Thoracic aorta (tissue), 2 donors: ENCODE results near the gene TIMELESS. TPM values are rescaled to one million over a fixed set of nuclear protein-coding genes. Genes with fewer than 3 reads are reported as not detected.

Source experiments
- ATAC-seq: fragments of 150-250 bp; one replicate; pipeline ENCODE4 v1.8.0; 2017; ENCODE audit warnings: low read depth; ENCODE audit not compliant: insufficient number of reproducible peaks, low FRiP score
- DNase-seq: peaks from one replicate; pipeline ENCODE4 v3.0.0-alpha.2; 2020; ENCODE audit warnings: low spot score
- H3K27ac ChIP-seq, 2 donors: fragments of 200-600 bp; sonication (generic); 1 replicate in 1 of 2; 2 replicates in 1 of 2; pipeline ENCODE4 v1.5.1; 2016; ENCODE audit warnings: mild to moderate bottlenecking in 2 of 2, moderate library complexity in 2 of 2
- H3K27me3 ChIP-seq: fragments of 200-600 bp; sonication (generic); replicated peaks from 2 replicates; pipeline ENCODE4 v1.6.0; 2016; ENCODE audit warnings: mild to moderate bottlenecking; ENCODE audit not compliant: insufficient read depth
- H3K36me3 ChIP-seq: fragments of 200-600 bp; sonication (generic); one replicate; pipeline ENCODE4 v1.5.1; 2016
- H3K4me1 ChIP-seq, 2 donors: fragments of 200-600 bp; sonication (generic); 1 replicate in 1 of 2; 2 replicates in 1 of 2; pipeline versions ENCODE4 v1.5.1 to v1.6.0; 2016; ENCODE audit warnings: low read depth in 2 of 2, mild to moderate bottlenecking in 1 of 2; ENCODE audit not compliant: control insufficient read depth in 1 of 2
- H3K4me3 ChIP-seq: fragments of 200-600 bp; sonication (generic); 2 replicates; pipeline ENCODE4 v1.5.1; 2016; ENCODE audit warnings: mild to moderate bottlenecking
- H3K9me3 ChIP-seq: fragments of 200-600 bp; sonication (generic); 2 replicates; pipeline ENCODE4 v1.5.1; 2016
- CTCF ChIP-seq: fragments of 200-600 bp; sonication (generic); IDR thresholded peaks from one replicate; pipeline ENCODE4 v1.5.1; 2019; ENCODE audit warnings: antibody characterized with exemption
- total RNA-seq, 2 donors: library from RNA; depleted of rRNA; stranded (reverse); fragments of >200 nt; gene quantifications; one replicate each; pipeline versions ENCODE4 v1.1.0 to v1.2.3, GENCODE V29; 2016

Gene TIMELESS
- total RNA-seq, 2 donors from 2014 or later = 3.0 to 4.4 TPM

DNA sequence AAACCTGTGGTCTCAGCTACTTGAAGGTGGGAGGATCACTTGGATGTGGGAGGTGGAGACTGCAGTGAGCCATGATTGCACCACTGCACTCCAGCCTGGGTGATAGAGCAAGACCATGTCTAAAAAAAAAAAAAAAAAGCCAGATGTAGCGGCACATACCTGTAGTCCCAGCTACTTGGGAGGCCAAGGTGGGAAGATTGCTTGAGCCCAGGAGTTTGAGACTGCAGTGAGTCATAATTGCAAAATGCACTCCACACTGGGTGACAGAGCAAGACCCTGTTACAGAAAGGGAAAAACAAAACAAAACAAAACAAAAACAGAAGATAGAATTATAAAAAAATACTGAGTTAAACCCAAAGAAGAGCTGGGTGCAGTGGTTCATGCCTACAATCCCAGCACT, 57.5 kb downstream of the TIMELESS start:
- ATAC-seq = no peak
- Histone ChIP-seq H3K9me3 (no peaks in the 10 kb centered on the region), H3K36me3 (no peaks in the 10 kb centered on the region), H3K27ac (no peak overlapping the region), H3K4me1 (no peaks in the 10 kb centered on the region), H3K27me3 (no peaks in the 10 kb centered on the region), H3K4me3 (no peak overlapping the region)
- DNase-seq = no peak
- TF ChIP-seq CTCF = no peak

- H3K27ac ChIP-seq = no peak overlapping the region
- H3K36me3 ChIP-seq = no peaks in the 10 kb centered on the region
- H3K27me3 ChIP-seq = no peaks in the 10 kb centered on the region
- ATAC-seq (no peak), DNase-seq (no peak)
- no peak for TF ChIP-seq CTCF
- no peak overlapping the region for H3K4me3 ChIP-seq
- no peaks in the 10 kb centered on the region for H3K9me3 ChIP-seq
- H3K4me1 ChIP-seq = no peaks in the 10 kb centered on the region
Measured at GRCh38 chr12:56389412-56389811, 59.8 kb downstream of the TIMELESS start.

DNA sequence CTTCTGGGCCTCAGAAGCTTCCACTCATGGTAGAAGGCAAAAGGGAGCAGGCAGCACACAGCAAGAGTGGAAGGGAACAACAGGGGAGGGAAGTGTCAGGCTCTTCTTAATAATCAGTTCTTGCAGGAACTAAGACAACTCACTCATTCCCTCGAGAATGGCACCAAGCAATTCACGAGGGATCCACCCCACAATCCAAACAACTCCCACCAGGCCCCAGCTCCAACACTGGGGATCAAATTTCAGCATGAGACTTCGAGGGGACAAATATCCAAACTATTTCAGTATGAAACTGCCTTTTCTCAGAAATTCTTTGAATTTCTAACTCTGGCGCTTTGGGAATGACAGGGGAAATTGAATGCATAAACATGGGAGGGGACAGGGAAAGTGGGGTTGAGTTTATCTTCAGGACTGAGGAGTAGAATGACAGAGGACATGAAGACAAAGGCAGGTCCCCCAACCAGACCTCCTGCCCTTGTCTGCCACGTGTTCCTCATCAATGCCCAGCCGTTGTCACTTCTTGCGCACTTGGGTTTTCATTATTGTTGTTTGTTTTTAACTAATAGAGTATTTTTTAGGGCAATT, 62.0 kb downstream of the TIMELESS start:
- H3K4me3 ChIP-seq = no peak overlapping the region
- no peak for ATAC-seq
- no peak for DNase-seq
- H3K27ac ChIP-seq = no peak overlapping the region
- no peaks in the 10 kb centered on the region for H3K36me3 ChIP-seq
- no peaks in the 10 kb centered on the region for H3K9me3 ChIP-seq
- no peaks in the 10 kb centered on the region for H3K27me3 ChIP-seq
- H3K4me1 ChIP-seq = no peaks in the 10 kb centered on the region
- TF ChIP-seq CTCF = no peak

GRCh38 chr12:56385873-56386272, 63.4 kb downstream of the TIMELESS start:
- Histone ChIP-seq H3K9me3 (no peaks in the 10 kb centered on the region), H3K27ac (no peak overlapping the region), H3K36me3 (no peaks in the 10 kb centered on the region), H3K27me3 (no peaks in the 10 kb centered on the region), H3K4me3 (no peak overlapping the region), H3K4me1 (no peaks in the 10 kb centered on the region)
- ATAC-seq (no peak), DNase-seq (no peak)
- no peak for TF ChIP-seq CTCF

- no peak for DNase-seq
- Histone ChIP-seq H3K9me3 (no peaks in the 10 kb centered on the region), H3K4me3 (no peak overlapping the region), H3K27ac (no peak overlapping the region), H3K36me3 (no peaks in the 10 kb centered on the region), H3K27me3 (no peaks in the 10 kb centered on the region), H3K4me1 (no peaks in the 10 kb centered on the region)
- ATAC-seq = no peak
- TF ChIP-seq CTCF = no peak
Measured at GRCh38 chr12:56382611-56383010, 66.6 kb downstream of the TIMELESS start.
